Central memory CD4-positive, alpha-beta T cell (primary cell): ENCODE measurements around the gene PEX16.
A peak's percentile ranks its signal among the peaks of the same experiment; 100 is the strongest.
"Not testable (repeated sequence)": the region's sequence is repeated elsewhere in the genome, so short reads cannot be mapped to it uniquely, and the experiment has no call there.

Experiments
- DNase-seq: peaks from one replicate; pipeline ENCODE4 v3.0.0; 2022

Gene PEX16

DNA sequence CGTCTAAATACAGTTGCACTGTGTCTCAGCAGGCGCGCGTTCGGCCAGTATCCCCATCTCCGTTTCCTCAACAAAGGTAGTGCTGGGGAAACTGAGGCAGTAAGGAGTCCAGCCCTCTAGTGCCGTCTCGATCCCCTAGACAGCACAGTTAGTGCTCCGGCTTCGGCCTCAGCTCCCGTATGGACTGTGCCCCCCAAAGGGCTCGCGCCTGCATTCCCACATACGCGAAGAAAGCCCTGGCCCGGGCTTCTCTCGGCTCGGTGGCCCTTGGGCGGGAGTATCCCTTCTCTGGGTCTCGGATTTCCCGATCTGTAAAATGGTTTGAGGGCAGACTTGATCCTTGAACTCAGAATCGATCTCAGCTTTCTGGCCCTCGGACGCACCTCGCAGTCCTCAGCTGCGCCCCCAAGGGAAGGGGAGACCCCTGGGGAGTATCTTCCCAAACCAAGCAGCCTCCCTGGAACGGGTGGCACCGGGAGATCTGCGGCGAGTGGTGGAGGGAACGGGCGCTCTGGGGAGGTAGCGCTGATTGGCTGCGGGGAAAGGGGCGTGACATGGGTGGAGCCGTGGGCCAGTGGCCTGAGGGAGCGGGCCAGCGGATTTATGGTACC is 759 bp upstream of the PEX16 start:
- DNase-seq = peak; percentile 35

DNA sequence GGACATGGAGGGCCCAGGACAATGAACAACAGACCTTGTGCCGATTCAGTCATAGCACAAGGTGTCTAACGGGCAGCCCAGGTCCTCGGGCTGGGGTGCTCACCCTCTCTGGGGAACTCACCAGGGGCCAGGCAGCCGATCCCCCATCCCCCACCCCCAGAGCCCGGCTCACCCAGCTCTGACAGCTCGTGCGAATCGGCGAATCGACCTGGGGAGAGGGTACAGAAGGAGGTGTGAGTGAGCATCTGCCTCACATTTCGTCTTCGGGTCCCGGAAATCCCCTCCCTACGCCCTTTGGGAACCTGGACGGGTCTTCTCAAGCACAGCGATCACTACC is 423 bp downstream of the PEX16 start:
- DNase-seq = no peak

DNA sequence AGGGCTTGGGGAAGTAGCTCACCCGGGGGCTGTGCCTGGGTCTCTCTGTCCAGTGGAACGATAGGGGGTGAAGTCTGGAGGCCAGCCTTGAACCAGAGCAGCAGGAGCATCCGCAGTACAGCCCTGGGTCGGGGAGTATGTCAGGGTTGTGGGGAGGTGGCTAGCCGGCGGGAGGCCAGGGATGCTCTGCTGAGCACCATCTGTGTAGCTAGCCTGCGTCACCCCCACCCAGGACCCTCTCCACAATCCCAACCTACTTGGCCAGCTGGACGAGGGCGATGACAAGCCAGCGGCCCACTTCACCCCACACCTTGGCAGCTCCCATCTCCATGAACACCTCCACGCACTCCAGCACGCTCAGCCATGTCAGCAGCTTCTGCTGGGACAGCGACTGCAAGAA is 2.2 kb downstream of the PEX16 start:
- DNase-seq = no peak

DNA sequence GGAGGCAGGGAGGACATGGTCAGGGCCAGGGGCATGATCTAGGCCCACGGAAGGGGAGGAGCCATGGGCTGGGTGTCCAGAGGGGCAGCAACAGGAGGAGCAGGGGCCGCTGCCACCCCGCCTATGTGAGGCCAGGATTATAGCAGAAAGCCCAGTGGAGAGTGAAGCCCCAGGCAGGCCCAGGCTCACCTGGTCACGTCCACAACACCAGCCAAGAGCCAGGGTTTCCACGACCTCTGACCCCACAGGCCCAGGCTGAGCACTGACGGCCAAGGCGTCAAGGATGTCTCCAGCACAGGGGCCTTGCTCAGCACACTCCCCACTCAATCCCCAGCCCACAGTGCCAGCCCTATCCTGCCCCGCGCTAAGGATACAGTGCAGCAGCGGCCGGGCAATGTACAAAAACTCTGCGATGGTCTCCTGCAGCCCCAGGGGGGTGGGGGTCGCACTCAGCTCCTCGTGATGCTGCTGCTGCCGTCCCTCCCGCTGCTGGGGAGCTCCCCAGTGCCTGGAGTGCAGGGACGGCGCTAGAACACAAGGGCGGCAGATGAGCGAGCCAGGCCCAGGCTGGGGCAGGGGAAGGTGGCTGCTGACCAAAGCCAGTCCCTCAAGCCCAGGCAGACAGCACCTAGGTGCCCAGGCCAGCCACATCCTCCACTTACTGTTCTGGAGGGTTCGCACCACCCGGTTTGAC is 3.6 kb downstream of the PEX16 start:
- DNase-seq = no peak

DNA sequence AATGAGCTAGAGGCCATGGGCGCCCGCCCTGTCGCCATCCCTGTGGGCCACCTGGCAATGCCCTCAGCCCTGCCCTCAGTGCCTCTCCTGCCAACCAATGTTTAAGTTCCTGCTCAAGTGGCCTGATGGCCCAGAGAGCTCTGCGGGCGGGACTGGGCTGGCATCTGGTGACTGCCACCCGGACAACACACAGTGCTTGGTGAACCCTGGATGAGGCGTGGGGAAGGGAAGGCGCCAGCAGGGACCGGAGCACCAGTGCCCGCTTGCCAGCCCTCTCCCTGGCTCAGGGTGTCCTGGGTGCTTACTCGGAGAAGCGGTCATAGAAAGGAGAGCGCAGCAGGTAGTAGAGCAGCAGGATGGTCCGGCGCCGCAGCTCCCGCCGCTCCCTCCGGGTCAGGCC is 4.2 kb downstream of the PEX16 start:
- DNase-seq = no peak

DNA sequence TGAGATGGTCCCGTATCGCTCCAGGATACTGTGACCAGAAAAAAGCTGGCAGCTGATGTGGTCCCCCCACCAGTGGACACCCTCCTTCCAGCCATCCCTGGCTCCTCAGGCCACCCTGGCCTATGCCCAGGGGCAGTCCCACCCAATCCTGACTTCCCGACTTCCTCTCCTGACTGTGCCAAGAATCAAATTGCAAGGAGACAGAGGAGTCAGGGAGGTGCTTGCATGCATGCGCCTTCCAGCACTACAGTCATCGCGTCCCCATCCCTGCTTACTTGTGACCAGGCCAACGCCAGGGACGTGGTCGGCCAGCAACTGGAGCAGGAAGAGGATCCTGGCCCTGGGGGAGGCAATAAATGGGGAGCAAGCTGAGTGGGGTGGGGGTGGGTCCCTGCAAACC is 7.1 kb downstream of the PEX16 start:
- DNase-seq = no peak

DNA sequence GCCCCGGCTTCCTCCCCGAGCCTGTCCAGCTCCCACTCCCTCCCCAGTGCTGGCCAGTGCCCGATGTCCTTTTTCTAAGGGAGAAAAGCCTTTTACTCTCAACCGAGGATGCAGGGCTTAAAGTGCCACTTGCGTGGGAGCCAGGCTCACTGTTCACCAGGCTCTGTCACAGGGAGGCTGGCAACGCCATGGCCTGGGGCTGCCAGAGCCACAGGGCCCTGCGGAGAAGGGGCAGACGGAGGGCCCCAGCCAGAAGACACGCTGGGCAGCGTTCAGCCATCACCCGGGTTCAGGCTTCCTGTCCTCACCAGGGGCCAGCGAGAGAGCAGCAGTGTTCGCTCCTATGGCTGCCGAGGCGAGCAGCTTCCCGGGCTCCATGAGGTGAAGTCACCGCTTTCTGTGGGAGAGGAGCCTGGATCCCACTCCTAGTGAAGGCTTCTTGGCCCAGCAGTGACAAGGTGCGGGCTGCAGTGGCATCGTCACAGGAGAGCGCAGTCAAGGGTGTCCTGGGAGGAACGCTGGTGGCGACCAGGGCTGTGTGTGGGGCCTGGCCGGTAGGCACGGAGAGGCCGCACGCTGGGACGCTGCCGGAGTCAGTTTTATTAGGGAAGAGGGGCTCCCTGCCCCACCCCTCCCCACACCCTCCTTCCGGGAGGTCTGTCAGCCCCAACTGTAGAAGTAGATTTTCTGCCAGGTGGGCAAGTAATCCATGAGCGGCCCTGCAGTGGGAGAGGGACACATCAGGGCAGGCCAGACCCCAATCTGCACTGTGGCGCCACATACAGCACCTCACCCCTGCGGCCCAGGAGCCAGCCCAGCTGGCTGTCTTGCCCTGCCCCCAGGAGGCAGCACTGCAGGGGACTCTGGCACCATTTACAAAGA is 7.8 kb downstream of the PEX16 start:
- no peak for DNase-seq

DNA sequence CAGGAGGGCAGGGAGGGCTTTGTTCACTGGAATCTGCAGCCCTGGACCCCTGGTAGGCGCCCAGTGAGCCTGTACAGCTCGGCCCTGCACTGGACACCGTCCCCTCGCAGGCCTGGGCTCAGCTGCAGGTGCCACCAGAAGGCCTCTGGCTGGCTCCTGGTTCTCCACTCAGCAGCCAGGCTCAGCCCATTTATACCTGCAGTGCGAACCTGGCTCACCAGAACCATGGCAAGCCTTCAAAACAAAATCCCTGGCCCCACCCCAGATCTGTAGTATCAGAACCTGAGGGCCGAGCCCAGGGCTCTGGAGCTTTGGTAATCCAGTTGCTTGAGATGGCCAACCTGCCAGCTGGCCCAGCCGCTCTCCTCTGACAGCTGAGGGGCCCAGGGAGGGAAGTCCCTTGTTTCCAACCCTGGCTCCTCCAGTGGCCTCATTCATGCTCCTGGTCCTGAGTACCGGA is 9.7 kb downstream of the PEX16 start:
- DNase-seq = no peak

DNA sequence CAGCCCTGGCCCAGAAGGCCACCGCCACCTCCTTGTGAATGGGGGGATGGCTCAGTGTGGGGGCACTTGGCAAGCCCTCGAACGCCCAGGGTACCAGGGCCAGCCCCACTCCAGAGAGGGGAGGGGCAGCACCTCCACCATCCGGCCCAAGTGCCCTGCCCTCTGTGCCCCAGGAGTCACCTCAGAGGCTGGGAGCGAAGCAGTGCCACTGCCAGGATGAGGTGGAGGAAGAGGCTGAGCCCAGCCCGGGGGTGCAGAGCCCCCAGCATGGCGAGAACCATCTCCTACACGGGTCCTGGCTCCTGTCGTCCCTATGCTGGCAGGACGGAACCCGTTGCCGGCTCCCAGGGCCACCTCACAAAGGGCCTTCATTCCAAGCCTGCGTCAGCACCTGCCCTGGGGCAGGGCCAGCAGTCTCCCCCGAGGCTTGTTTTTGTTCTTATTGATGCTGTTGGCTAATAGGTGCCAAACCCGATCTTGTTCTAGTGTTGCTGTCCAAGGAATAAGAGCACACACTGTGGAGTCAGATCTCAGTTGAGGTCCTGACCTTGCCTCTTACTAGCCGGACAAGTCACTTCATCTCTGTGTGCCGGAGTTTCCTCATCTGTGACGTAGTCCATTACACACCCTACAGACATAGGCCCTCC is 10.6 kb downstream of the PEX16 start, which contains the start of gene FREY1:
FREY1 (minus strand) TSS at position 307 of the 647 bp plus-strand sequence; CDS start at position 281, 26 bp downstream.
- no peak for DNase-seq

DNA sequence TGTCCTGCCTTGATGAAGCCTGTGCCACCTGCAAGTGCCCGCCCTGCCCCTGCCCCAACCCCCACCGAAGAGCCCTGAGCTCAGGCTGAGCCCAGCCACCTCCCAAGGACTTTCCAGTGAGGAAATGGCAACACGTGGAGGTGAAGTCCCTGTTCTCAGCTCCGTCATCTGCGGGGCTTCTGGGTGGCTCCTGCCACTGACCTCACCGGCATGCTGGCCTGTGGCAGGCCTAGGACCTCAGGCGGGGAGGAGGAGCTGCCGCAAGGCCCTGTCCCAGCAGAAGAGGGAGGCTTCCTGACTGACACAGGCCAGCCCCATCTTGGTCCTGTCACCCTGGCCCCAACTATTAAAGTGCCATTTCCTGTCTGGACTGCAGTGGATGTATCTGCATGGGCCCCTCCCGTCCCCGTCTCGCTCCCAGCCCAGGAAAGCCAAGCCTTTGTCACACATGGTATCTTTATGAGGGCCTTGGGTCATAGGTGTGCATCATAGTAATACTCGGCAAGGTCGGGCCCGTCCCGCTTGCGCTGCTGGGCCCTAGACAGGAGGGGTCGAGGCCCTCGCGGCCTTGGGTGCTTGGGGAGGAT is 11.5 kb downstream of the PEX16 start:
- DNase-seq = no peak

DNA sequence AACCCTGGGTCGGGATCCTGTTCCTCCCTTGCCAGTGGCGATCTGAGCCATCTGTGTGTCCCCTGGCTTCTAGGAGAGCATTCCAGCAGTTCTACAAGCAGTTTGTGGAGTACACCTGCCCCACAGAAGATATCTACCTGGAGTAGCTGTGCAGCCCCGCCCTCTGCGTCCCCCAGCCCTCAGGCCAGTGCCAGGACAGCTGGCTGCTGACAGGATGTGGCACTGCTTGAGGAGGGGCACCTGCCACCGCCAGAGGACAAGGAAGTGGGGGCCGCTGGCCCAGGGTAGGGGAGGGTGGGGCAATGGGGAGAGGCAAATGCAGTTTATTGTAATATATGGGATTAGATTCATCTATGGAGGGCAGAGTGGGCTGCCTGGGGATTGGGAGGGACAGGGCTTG is 12.1 kb downstream of the PEX16 start:
- not testable (repeated sequence) for DNase-seq

DNA sequence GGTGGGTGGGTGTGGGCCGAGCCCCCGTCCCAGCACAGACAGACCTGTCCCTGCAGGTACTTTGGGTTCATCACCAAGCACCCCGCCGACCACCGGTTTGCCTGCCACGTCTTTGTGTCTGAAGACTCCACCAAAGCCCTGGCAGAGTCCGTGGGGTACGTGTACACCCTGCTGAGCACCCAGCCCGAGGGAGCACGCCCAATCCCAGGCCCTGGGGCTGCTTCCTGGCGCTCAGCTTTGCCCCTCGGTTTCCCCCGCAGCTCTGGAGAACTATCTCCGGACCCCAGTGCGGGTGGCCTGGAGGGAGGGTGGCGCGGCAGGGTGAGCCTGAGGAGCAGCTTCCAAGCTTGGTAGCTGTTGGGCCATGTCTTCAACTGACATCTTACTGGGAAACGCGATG is 12.6 kb downstream of the PEX16 start:
- DNase-seq = no peak

DNA sequence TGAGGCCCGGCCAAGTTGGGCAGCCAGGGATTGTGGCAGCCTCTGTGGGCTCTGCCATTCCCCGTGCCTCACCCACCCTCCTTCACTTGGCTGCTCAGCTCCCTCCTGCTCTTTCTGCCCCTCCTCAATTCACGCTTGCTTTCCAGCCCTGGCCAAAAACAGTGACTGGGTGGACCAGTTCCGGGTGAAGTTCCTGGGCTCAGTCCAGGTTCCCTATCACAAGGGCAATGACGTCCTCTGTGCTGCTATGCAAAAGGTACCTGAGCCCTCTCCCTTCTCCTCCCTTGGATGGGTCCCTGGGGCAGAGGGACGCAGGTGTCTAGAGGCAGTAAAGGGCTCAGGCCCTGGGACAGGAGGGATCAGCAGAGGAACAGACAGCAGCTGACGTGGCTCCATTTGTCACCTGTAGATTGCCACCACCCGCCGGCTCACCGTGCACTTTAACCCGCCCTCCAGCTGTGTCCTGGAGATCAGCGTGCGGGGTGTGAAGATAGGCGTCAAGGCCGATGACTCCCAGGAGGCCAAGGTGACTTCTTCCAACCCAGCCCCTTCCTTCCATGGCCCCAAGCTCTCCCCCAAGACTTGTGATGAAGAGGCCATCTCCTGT is 13.3 kb downstream of the PEX16 start:
- DNase-seq = no peak

DNA sequence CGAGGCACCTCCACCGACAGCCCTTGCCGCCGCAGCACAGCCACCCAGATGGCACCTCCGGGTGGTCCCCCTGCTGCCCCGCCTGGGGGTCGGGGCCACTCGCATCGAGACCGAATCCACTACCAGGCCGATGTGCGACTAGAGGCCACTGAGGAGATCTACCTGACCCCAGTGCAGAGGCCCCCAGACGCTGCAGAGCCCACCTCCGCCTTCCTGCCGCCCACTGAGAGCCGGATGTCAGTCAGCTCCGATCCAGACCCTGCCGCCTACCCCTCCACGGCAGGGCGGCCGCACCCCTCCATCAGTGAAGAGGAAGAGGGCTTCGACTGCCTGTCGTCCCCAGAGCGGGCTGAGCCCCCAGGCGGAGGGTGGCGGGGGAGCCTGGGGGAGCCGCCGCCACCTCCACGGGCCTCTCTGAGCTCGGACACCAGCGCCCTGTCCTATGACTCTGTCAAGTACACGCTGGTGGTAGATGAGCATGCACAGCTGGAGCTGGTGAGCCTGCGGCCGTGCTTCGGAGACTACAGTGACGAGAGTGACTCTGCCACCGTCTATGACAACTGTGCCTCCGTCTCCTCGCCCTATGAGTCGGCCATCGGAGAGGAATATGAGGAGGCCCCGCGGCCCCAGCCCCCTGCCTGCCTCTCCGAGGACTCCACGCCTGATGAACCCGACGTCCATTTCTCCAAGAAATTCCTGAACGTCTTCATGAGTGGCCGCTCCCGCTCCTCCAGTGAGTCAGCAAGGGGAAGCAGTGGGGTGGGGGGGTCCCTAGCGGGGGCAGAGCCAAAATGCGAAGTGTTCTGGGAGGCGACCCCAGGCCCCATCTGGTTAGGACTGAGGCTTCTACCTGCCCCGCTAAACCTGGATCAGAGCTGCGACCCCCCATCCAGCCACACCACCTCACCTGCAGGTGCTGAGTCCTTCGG is 15.0 kb downstream of the PEX16 start:
- no peak for DNase-seq

DNA sequence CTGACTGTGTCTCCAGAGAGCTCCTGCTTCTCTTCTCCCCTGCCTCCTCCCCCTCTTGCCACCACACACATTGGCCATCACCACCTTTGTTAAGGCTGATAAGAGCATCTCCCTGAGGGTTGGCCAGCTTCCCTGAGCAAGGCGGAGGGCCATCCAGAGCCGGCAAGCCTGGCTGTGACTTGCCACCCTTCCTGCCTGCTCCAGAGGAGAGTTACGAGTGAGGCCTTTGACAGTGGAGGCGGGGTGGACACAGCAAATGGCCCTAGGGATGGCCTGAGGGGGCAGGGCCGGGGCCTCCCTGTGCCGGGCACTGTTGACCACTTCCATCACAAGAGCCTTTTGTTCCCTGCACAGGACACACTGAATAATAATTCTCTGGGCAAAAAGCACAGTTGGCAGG is 16.1 kb downstream of the PEX16 start:
- DNase-seq = no peak

DNA sequence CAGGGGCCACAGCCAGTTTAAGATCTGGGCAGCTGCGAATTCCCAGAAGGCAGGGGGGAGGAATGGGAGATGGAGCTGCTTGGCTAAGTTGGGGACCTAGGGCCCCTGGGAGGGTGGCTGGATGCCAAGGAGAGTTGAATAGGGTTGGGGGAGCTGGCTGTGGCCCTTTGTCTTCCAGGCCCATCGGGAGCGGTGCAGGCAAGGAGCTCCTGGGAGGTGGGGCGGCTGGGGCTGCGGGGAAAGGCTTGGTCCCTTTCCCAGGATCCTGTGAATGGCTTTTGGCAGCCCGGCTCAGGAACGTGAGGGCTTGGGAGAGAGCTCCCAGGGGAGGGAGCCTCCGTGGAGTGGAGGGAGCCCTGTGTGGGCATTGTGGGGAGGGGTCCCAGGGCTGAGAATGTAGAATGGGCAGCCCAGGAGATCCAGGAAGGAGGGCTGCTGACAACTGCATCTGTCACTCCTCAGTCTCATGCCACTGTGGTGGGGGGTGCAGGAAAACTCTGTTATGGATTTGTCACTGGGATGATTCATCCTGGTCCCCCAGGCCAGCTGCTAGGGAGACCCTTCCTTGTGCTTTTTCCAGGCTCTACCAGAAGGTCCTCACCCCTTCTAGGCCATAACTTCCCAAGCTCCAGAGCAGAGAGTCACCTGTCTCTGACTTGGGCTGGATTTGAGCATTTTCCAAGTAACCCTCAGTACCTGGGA is 16.6 kb downstream of the PEX16 start:
- DNase-seq = no peak

DNA sequence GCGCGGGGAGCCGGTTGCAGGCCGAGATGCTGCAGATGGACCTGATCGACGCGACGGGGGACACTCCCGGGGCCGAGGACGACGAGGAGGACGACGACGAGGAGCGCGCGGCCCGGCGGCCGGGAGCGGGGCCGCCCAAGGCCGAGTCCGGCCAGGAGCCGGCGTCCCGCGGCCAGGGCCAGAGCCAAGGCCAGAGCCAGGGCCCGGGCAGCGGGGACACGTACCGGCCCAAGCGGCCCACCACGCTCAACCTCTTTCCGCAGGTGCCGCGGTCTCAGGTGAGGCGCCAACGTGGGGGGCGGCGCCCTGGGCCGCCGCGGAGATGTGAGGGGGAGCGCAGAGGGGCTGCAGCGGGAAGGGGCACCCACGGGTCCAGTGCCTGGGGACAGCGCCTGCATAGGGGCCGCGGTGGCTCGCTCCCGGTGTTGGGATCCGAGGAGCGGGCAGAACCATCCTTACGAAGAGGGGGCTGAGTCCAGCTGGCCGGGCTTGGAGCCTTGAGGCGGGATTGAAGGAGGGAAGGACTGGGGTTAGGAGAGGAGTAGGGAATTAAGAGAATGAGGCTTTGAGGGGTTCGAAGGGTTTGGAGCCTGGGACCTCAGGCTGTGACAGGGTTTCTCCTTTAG is 17.4 kb downstream of the PEX16 start:
- not testable (repeated sequence) for DNase-seq

DNA sequence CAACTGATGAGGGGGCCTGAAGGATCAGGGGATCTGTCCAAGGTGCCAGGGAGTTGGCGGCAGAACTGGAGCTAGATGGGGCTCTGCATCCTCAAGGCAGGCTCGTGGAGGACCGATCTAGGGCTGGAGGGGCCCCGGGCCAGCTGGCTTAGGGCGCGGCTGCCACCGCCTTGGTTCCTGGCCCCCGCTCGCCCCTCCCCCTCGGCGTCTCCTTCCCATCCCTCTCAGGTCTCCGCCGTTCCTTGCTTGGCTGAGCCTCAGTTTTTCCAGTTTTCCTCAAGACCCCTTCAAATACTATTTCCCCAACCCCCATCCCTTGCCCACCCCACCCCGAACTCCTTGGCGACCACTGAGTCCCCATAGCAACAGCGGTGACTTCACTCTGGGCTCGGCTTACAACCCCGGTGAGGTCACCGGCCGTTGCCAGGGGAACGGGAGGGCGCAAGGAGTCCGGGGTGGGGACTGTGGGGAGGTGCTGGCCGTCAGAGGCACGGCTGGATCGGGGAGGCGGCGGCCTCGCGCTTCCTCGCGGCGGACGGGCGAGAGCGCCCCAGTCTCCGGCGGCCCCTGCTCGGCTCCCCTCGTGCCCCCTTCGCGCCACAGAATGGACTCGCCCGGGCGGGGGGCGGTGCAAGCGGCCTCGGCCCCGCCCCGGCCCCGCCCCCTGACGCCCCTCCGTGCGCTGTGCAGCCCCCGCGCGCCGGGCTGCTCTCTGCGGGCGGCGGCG is 18.1 kb downstream of the PEX16 start:
- peak; percentile 55 for DNase-seq

DNA sequence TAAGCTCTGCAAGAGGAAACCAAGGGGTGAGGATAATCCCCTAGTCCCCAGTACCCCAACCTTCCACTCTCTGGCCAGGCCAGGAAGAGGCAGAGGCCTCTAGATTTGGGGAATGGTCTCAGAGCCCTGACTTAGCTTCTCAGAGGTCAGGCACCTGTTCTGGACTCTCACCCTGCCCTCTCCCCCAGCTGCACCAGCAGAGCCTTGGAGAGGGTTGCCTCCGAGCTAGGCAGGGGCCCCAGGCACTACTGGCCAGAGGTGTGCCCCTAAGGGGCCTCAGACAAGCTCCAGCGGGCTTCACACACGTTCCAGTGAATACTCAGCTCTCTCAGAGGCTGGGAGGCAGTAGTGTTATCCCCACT is 18.6 kb downstream of the PEX16 start:
- DNase-seq = no peak
